Measurements from ENCODE around the gene ALPK1.

DNA sequence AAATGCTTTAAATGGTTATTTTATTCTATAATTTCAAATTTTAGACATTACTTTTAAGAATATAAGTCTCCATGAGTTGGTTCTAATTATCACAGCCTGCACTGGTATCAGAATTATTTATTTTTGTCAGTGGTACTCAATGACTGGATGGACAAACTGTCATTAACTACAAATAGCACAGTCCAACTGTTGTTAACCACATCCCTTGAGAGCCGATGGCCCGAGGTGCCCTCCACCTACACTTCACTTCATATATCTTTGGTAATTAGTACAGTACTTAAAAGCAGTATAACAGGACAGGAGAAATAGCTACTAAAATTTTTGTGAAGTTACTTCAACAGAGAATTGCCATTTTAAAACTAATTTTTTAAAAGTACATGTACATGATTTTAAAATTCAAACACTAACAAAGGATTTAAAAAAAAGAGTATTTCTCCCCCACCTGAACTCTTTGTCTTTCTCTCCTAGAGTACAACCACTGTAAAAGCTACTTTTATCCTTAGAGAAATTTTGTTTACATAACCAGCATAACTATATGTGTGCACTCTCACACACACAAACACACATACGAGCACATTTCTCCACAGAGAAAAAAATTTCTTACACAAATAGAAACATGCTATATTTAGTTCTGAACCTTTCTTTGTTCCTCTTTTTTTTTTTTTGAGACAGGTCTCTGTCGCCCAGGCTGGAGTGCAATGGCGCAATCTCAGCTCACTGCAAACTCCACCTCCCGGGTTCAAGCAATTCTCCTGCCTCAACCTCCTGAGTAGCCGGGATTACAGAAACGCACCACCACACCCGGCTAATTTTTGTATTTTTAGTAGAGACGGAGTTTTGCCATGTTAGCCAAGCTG is 17.9 kb upstream of the ALPK1 start:
- TF ChIP-seq, protein P1, sequence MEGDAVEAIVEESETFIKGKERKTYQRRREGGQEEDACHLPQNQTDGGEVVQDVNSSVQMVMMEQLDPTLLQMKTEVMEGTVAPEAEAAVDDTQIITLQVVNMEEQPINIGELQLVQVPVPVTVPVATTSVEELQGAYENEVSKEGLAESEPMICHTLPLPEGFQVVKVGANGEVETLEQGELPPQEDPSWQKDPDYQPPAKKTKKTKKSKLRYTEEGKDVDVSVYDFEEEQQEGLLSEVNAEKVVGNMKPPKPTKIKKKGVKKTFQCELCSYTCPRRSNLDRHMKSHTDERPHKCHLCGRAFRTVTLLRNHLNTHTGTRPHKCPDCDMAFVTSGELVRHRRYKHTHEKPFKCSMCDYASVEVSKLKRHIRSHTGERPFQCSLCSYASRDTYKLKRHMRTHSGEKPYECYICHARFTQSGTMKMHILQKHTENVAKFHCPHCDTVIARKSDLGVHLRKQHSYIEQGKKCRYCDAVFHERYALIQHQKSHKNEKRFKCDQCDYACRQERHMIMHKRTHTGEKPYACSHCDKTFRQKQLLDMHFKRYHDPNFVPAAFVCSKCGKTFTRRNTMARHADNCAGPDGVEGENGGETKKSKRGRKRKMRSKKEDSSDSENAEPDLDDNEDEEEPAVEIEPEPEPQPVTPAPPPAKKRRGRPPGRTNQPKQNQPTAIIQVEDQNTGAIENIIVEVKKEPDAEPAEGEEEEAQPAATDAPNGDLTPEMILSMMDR (IDR thresholded peaks at IDR 0.05): no peak
- TF ChIP-seq EZH2 (IDR thresholded peaks at IDR 0.05; ENCODE audit: borderline replicate concordance, insufficient read depth, low read depth, low read length, poor library complexity, severe bottlenecking): no peak
